Right atrium auricular region (tissue), 2 donors: Measurements from ENCODE around the gene FFAR1. TPM values are rescaled to one million over a fixed set of nuclear protein-coding genes. Genes with fewer than 3 reads are reported as not detected.
A peak's percentile ranks its signal among the peaks of the same experiment; 100 is the strongest.

Experiments
- DNase-seq: peaks from one replicate; pipeline ENCODE4 v3.0.0-alpha.2; 2019; ENCODE audit warnings: low spot score
- H3K27ac ChIP-seq, 2 donors: fragments of 200-600 bp; sonication (generic); 1 replicate in 1 of 2; 2 replicates in 1 of 2; pipeline ENCODE4 v1.5.1; 2016 to 2019
- H3K27me3 ChIP-seq, 2 donors: fragments of 200-600 bp; sonication (generic); one replicate each; pipeline versions ENCODE4 v1.5.1 to v1.6.0; 2017 to 2019
- H3K36me3 ChIP-seq: fragments of 200-600 bp; sonication (generic); one replicate; pipeline ENCODE4 v1.5.1; 2016
- H3K4me1 ChIP-seq, 2 donors: fragments of 200-600 bp; sonication (generic); one replicate each; pipeline versions ENCODE4 v1.5.1 to v1.6.0; 2017 to 2019
- H3K4me3 ChIP-seq, 2 donors: fragments of 200-600 bp; sonication (generic); 1 replicate in 1 of 2; 2 replicates in 1 of 2; pipeline ENCODE4 v1.5.1; 2017 to 2019; ENCODE audit warnings: mild to moderate bottlenecking in 1 of 2, moderate library complexity in 1 of 2
- H3K9me3 ChIP-seq, 2 donors: fragments of 200-600 bp; sonication (generic); one replicate each; pipeline ENCODE4 v1.5.1; 2019
- CTCF ChIP-seq, 2 donors: fragments of 200-600 bp; sonication (generic); IDR thresholded peaks; one replicate each; pipeline ENCODE4 v1.5.1; 2019; ENCODE audit warnings: antibody characterized with exemption in 2 of 2
- total RNA-seq, 2 donors: library from RNA; depleted of rRNA; stranded (reverse); fragments of >200 nt; gene quantifications; one replicate each; pipeline ENCODE4 v1.1.0, GENCODE V29; 2016

FFAR1 gene
- total RNA-seq, 2 donors from 2014 or later, result not detected

GRCh38 chr19:35350591-35350990 lies 2.9 kb downstream of the FFAR1 start:
- TF ChIP-seq CTCF (IDR thresholded peaks at IDR 0.05), result no peak
- Histone ChIP-seq H3K9me3 (no peaks in the 10 kb centered on the region), H3K27ac (no peak overlapping the region), H3K36me3 (no peaks in the 10 kb centered on the region), H3K27me3 (no peaks in the 10 kb centered on the region), H3K4me3 (no peak overlapping the region), H3K4me1 (no peaks in the 10 kb centered on the region)
- no peak for DNase-seq

- no peak overlapping the region for H3K27ac ChIP-seq
- H3K9me3 ChIP-seq, result no peaks in the 10 kb centered on the region
- no peaks in the 10 kb centered on the region for H3K27me3 ChIP-seq
- H3K4me1 ChIP-seq, result no peaks in the 10 kb centered on the region
- no peak for TF ChIP-seq CTCF (IDR thresholded peaks at IDR 0.05)
- H3K36me3 ChIP-seq, result no peaks in the 10 kb centered on the region
- H3K4me3 ChIP-seq, result no peak overlapping the region
- DNase-seq, result no peak
Observed at GRCh38 chr19:35351411-35352176, 3.9 kb downstream of the FFAR1 start.

- no peaks in the 10 kb centered on the region for H3K36me3 ChIP-seq
- DNase-seq, result no peak
- no peak overlapping the region for H3K4me3 ChIP-seq
- TF ChIP-seq CTCF (IDR thresholded peaks at IDR 0.05), result no peak
- H3K4me1 ChIP-seq, result no peaks in the 10 kb centered on the region
- H3K27ac ChIP-seq, result no peak overlapping the region
- H3K27me3 ChIP-seq, result no peaks in the 10 kb centered on the region
- no peaks in the 10 kb centered on the region for H3K9me3 ChIP-seq
Observed at GRCh38 chr19:35352177-35352447, 4.4 kb downstream of the FFAR1 start.

GRCh38 chr19:35352448-35353304 lies 5.0 kb downstream of the FFAR1 start:
- no peaks in the 10 kb centered on the region for H3K9me3 ChIP-seq
- no peaks in the 10 kb centered on the region for H3K36me3 ChIP-seq
- TF ChIP-seq CTCF (IDR thresholded peaks at IDR 0.05), result peak; percentile 65 to 86
- H3K27me3 ChIP-seq, result no peaks in the 10 kb centered on the region
- no peak overlapping the region for H3K4me3 ChIP-seq
- DNase-seq, result peak; percentile 71
- peaks cover 0 to under 1% of the 10 kb centered on the region in 2 donors for H3K4me1 ChIP-seq
- no peak overlapping the region for H3K27ac ChIP-seq

GRCh38 chr19:35353635-35354034 lies 5.9 kb downstream of the FFAR1 start:
- peaks cover 0 to 6% of the 10 kb centered on the region in 2 donors for H3K4me1 ChIP-seq
- no peaks in the 10 kb centered on the region for H3K27me3 ChIP-seq
- no peak overlapping the region for H3K27ac ChIP-seq
- no peak for TF ChIP-seq CTCF (IDR thresholded peaks at IDR 0.05)
- H3K36me3 ChIP-seq, result no peaks in the 10 kb centered on the region
- DNase-seq, result no peak
- no peaks in the 10 kb centered on the region for H3K9me3 ChIP-seq
- no peak overlapping the region for H3K4me3 ChIP-seq
